Esophagus squamous epithelium (tissue), 5 donors: ENCODE measurements around the gene GMDS. TPM values are rescaled to one million over a fixed set of nuclear protein-coding genes. Genes with fewer than 3 reads are reported as not detected.

ENCODE experiments used
- DNase-seq: peaks from one replicate; lab custom pipeline; 2025; lab: John Stamatoyannopoulos, UW
- H3K27ac ChIP-seq, 4 donors: fragments of 200-600 bp; sonication (generic); one replicate each; pipeline ENCODE4 v1.5.1; 2016 to 2019; ENCODE audit warnings: mild to moderate bottlenecking in 1 of 4
- H3K27me3 ChIP-seq, 4 donors: fragments of 200-600 bp; sonication (generic); 1 replicate in 3 of 4; 2 replicates in 1 of 4; pipeline versions ENCODE4 v1.5.1 to v1.6.0; 2017 to 2021; ENCODE audit warnings: antibody characterized with exemption in 1 of 4
- H3K36me3 ChIP-seq, 3 donors: fragments of 200-600 bp; sonication (generic); one replicate each; pipeline ENCODE4 v1.5.1; 2016 to 2019
- H3K4me1 ChIP-seq, 3 donors: fragments of 200-600 bp; sonication (generic); one replicate each; pipeline ENCODE4 v1.5.1; 2017 to 2019
- H3K4me3 ChIP-seq, 4 donors: fragments of 200-600 bp; sonication (generic); 1 replicate in 3 of 4; 2 replicates in 1 of 4; pipeline ENCODE4 v1.5.1; 2016 to 2019; ENCODE audit warnings: mild to moderate bottlenecking in 2 of 4, moderate library complexity in 1 of 4
- H3K9me3 ChIP-seq, 3 donors: fragments of 200-600 bp; sonication (generic); one replicate each; pipeline ENCODE4 v1.5.1; 2016 to 2019
- POLR2A ChIP-seq, 4 donors: fragments of 450-650 bp; IDR thresholded peaks; one replicate each; pipeline ENCODE4 v1.6.1; 2017; ENCODE audit warnings: antibody characterized with exemption in 4 of 4, mild to moderate bottlenecking in 4 of 4, moderate library complexity in 3 of 4
- WGBS, 2 donors: methylation state at CpG; one replicate each; pipeline ENCODE4 v1.1.5; 2018; 5-methylcytosine and 5-hydroxymethylcytosine counted together
- intact Hi-C: fragments of 100-400 bp; cut with DNase I; formaldehyde crosslinking; loops from one replicate; pipeline ENCODE4 v1.15.0; 2022
- total RNA-seq, 4 donors: library from RNA; depleted of rRNA; stranded (reverse); fragments of >200 nt; gene quantifications; one replicate each; pipeline ENCODE4 v1.1.0, GENCODE V29; 2016
- TF ChIP-seq, protein P1 (sequence below), 6 experiments: fragments of 450-650 bp in 4 of 6; fragments of 200-600 bp in 2 of 6; sonication (generic) in 2 of 6; IDR thresholded peaks; one replicate each; pipeline ENCODE4 v1.5.1; 2016 to 2019; ENCODE audit warnings: antibody characterized with exemption in 6 of 6, mild to moderate bottlenecking in 4 of 6, moderate library complexity in 4 of 6
- donor health status: DM: yes; HTN: yes; CAD: no.

The GMDS gene
- total RNA-seq, 4 donors from 2014 or later = 17.9 to 58.7 (median 36.7) TPM

DNA sequence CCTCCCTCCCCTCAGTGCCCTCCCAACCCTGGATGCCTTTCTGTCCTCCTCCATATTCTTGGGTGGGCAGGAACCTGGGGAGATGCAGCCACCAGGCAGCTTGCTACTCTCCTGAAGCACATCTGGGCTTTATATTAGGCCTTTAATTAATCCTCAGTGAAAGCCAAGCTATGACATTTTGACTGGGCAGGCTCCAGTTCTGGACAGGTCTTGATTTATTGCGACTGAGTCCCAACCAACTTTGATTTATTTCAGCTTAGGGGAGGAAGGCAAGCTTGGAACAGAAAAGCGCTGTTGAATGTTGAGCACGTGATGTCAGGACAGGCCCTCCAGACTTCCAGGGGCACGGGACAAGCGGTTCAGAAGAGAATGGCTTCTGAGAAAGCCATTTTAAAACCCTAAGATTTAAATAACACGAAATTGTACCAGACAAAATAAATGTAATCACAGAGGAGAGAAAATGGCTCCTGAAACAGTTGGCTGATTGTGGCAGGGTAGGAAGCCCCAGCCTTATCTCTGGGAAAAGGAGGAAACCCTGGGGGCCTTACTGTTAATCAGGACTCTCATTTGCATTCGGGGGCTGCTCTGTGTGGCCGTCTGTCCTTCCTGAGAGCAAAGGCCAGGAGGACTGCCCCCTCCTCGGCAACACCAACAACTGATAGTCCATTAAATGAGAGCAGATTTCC is 341.5 kb downstream of the GMDS start:
- TF ChIP-seq, protein P1, sequence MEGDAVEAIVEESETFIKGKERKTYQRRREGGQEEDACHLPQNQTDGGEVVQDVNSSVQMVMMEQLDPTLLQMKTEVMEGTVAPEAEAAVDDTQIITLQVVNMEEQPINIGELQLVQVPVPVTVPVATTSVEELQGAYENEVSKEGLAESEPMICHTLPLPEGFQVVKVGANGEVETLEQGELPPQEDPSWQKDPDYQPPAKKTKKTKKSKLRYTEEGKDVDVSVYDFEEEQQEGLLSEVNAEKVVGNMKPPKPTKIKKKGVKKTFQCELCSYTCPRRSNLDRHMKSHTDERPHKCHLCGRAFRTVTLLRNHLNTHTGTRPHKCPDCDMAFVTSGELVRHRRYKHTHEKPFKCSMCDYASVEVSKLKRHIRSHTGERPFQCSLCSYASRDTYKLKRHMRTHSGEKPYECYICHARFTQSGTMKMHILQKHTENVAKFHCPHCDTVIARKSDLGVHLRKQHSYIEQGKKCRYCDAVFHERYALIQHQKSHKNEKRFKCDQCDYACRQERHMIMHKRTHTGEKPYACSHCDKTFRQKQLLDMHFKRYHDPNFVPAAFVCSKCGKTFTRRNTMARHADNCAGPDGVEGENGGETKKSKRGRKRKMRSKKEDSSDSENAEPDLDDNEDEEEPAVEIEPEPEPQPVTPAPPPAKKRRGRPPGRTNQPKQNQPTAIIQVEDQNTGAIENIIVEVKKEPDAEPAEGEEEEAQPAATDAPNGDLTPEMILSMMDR (IDR thresholded peaks at IDR 0.05) = no peak
- TF ChIP-seq POLR2A (IDR thresholded peaks at IDR 0.05) = no peak
- WGBS, 2 donors = 58 to 65% methylated on average over 9 of the region's 9 CpGs
- Histone ChIP-seq H3K27me3 (no peaks in the 10 kb centered on the region), H3K4me3 (no peak overlapping the region), H3K36me3 (no peaks in the 10 kb centered on the region), H3K4me1 (peaks cover 0 to 7% (median 6%) of the 10 kb centered on the region in 3 donors), H3K27ac (peak overlapping the region in 2 of 4 donors; percentile 33 to 51), H3K9me3 (no peaks in the 10 kb centered on the region)
- intact Hi-C loops = no loop called here
- no peak for DNase-seq

DNA sequence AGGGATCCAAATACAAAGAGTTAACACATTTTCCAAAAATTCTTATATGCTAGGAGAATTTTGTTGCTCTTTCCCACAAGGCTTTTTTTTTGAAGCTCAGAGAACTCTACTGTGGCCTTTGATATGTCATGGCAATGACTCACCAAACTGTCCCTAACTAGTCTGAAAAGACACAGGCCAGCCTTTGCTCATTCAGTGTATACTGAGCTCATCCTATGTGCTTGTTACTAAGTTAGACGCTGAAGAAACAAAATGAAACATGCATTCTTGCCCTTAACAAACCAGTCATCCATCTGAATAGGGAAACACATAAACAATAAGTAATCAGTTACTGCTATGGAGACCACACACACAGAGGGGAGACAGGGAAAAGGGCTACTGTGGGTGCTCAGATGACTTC is 343.8 kb downstream of the GMDS start:
- TF ChIP-seq POLR2A (IDR thresholded peaks at IDR 0.05) = no peak
- TF ChIP-seq, protein P1 (IDR thresholded peaks at IDR 0.05) = no peak
- Histone ChIP-seq H3K27me3 (no peaks in the 10 kb centered on the region), H3K27ac (no peak overlapping the region), H3K9me3 (no peaks in the 10 kb centered on the region), H3K4me1 (peaks cover 0 to 14% (median 6%) of the 10 kb centered on the region in 3 donors), H3K36me3 (no peaks in the 10 kb centered on the region), H3K4me3 (no peak overlapping the region)
- intact Hi-C loops = no loop called here
- DNase-seq = no peak
- 60 to 63% methylated on average over 1 of the region's 1 CpG for WGBS, 2 donors

DNA sequence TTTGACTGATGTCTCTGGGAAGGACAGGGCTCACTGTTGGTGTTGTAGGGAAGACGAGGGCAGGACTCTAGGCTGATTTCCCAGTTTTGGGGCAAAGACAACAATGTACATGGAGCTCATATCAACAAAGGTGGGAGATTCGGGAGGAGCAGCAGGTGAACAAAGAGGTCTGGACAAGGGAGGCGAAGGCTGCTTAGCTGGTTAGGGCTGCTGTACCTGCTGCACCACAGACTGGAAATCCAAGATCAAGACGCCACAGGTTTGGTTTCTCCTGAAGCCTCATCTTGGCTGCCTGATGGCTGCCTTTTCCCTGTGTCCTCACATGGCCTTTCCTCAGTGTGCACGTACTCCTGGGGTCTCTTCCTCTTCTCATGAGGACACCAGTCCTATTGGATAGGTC is 348.5 kb downstream of the GMDS start:
- H3K4me3 ChIP-seq = no peak overlapping the region
- TF ChIP-seq, protein P1 (IDR thresholded peaks at IDR 0.05) = no peak
- TF ChIP-seq POLR2A (IDR thresholded peaks at IDR 0.05) = no peak
- 68 to 90% methylated on average over 5 of the region's 5 CpGs for WGBS, 2 donors
- H3K27me3 ChIP-seq = no peaks in the 10 kb centered on the region
- no peaks in the 10 kb centered on the region for H3K9me3 ChIP-seq
- peaks cover 0 to 20% (median 4%) of the 10 kb centered on the region in 3 donors for H3K4me1 ChIP-seq
- no peaks in the 10 kb centered on the region for H3K36me3 ChIP-seq
- intact Hi-C loops = no loop called here
- H3K27ac ChIP-seq = peak overlapping the region in 1 of 4 donors; percentile 21
- no peak for DNase-seq

DNA sequence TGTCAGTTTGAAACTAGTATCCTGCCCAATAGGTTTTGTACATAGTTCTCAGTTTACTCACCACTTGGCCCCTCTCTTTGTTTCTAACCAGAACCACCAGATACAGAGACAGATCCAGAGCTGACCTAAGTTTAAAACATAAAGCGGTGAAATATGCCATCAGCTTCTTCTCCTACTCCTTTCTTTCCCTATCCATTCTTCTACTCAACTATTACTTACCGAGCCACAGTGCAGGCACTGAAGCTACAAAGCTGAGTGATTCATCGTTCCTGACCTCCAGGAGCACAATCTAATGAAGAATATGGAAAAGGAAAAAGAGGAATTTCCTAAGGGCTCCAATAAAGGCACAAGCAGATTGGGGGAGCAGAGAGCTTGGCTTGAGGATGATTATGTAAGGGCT is 349.7 kb downstream of the GMDS start:
- WGBS, 2 donors = 76 to 89% methylated on average over 3 of the region's 3 CpGs
- H3K27me3 ChIP-seq = no peaks in the 10 kb centered on the region
- intact Hi-C loops = no loop called here

DNA sequence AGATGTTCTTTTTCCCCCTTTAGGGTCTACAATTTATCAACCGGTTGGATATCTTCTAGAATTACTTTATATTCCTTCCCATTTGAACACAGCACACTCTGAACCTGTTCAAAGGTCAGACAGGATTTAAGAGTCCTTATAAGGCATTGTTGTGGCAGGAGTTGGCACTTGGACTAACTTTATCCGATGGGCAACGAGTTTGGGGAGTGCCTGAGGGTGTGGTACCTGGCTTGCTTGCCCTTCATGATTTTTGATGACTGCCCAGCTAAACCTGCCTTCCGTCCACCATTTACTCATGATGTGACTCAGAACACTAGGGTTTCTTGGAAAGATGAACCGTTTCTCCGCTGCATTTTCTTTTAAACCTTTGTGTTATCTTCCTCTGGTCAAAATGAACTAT is 350.5 kb downstream of the GMDS start:
- no peak for DNase-seq
- peak overlapping the region in 1 of 4 donors; percentile 24 for H3K27ac ChIP-seq
- intact Hi-C loops = no loop called here

More for the DNA sequence above, 349.7 kb downstream of the GMDS start:
- Histone ChIP-seq H3K36me3 (no peaks in the 10 kb centered on the region), H3K9me3 (no peaks in the 10 kb centered on the region), H3K27ac (peak overlapping the region in 1 of 4 donors; percentile 19), H3K4me3 (no peak overlapping the region), H3K4me1 (peaks cover 0 to 20% (median 4%) of the 10 kb centered on the region in 3 donors)
- TF ChIP-seq, protein P1 (IDR thresholded peaks at IDR 0.05) = no peak
- no peak for TF ChIP-seq POLR2A (IDR thresholded peaks at IDR 0.05)
- DNase-seq = no peak

More for the DNA sequence above, 350.5 kb downstream of the GMDS start:
- WGBS, 2 donors = 42 to 73% methylated on average over 6 of the region's 6 CpGs
- TF ChIP-seq, protein P1 (IDR thresholded peaks at IDR 0.05) = no peak
- no peak for TF ChIP-seq POLR2A (IDR thresholded peaks at IDR 0.05)
- Histone ChIP-seq H3K27me3 (no peaks in the 10 kb centered on the region), H3K36me3 (no peaks in the 10 kb centered on the region), H3K9me3 (no peaks in the 10 kb centered on the region), H3K4me3 (no peak overlapping the region), H3K4me1 (peaks cover 0 to 20% (median 4%) of the 10 kb centered on the region in 3 donors)
